Retinal pigment epithelial cell (primary cell): ENCODE measurements around the gene MROH7.

Experiments used
- DNase-seq: peaks from one replicate; pipeline ENCODE4 v3.0.0-alpha.2; 2010; ENCODE audit warnings: low read depth
- H3K4me3 ChIP-seq: 2 replicates; pipeline ENCODE4 v1.5.1; 2011; ENCODE audit warnings: mild to moderate bottlenecking, low read length, control low read depth, moderate library complexity
- CTCF ChIP-seq: conservative IDR thresholded peaks from 2 replicates; pipeline ENCODE4 v1.5.1; 2011; ENCODE audit warnings: low read depth, low read length, control low read depth, inconsistent platforms

The MROH7 gene

GRCh38 chr1:54758678-54759348 is 117.2 kb downstream of the MROH7 start:
- no peak overlapping the region for H3K4me3 ChIP-seq
- DNase-seq: no peak
- TF ChIP-seq CTCF: no peak
